Measurements from ENCODE around the gene MAP3K7CL. TPM values are rescaled to one million over a fixed set of nuclear protein-coding genes. Genes with fewer than 3 reads are reported as not detected.

Gene MAP3K7CL
- polyA plus RNA-seq, 4 donors = 3.0 to 6.9 (median 3.6) TPM

DNA sequence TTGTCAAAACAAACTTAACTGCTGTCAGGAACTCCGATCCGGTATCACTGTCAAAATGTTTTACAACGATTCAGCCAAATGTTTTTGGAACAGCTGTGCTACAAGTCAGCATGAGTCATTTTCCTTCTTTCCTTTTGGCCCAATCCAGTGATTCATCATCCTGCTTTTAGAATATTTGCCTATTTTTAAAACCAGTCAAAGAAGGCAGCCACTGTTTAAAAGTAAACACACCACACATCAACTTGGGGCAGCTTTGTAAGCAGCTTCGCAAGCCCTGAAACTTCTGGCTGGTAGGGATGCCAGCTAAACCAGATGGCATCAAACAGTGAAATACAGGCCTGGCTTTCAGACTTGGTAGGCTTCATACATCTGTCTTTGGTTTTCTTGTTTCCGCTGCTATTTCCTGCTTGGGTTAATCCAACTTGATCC is 14.9 kb downstream of the MAP3K7CL start:
- Histone ChIP-seq H3K36me3 (ENCODE audit: control insufficient read depth in 3 of 3, insufficient read depth in 2 of 3, low read depth in 1 of 3, low read length in 3 of 3) (no peaks in the 10 kb centered on the region), H3K27ac (ENCODE audit: low read depth in 1 of 3, low read length in 2 of 3) (peak overlapping the region in 1 of 3 donors; percentile 77), H3K4me3 (ENCODE audit: low read depth in 1 of 3, low read length in 3 of 3) (no peak overlapping the region), H3K9me3 (ENCODE audit: control insufficient read depth in 2 of 2, insufficient read depth in 1 of 2, low read depth in 1 of 2, low read length in 1 of 2) (no peaks in the 10 kb centered on the region), H3K4me1 (ENCODE audit: control insufficient read depth in 3 of 3, insufficient read depth in 2 of 3, low read depth in 1 of 3, low read length in 2 of 3) (peaks cover 0 to 11% (median 0%) of the 10 kb centered on the region in 3 donors), H3K27me3 (ENCODE audit: control insufficient read depth in 3 of 3, insufficient read depth in 3 of 3, low read length in 3 of 3) (no peaks in the 10 kb centered on the region)
- WGBS, 3 donors = 42 to 73% (median 64%) methylated on average over 5 of the region's 5 CpGs
- DNase-seq = peak in 1 of 2 donors; percentile 5
- no peak for FAIRE-seq

DNA sequence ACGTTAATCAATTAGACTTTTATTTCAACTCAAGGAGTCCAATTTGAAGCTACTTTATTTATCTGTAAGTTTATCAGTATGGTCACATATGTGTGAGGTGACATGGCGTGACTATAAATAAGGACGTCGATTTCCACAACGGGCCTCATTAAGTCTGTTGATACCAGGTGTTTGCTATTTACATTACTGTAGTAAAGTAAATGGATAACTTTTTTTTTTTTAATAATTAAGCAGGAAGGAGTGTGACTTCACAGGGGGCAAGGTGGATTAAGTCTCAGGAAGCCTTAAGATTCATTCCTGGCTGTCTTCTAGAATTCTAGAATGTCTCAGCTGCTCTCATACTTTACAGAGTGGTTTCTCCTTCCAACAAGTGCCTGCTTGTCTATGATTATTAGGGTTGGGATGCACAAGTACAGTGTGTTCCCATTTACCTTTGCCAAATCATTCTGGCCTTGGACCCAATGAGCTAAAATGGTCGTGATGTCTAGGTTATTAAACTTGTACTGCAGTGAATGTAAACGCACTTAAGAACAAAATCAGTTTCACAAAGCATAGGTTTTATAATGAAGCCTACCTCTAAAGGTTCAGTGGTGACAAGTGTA is 15.5 kb downstream of the MAP3K7CL start:
- Histone ChIP-seq H3K4me3 (ENCODE audit: low read depth in 1 of 3, low read length in 3 of 3) (no peak overlapping the region), H3K4me1 (ENCODE audit: control insufficient read depth in 3 of 3, insufficient read depth in 2 of 3, low read depth in 1 of 3, low read length in 2 of 3) (peaks cover 0 to 11% (median 0%) of the 10 kb centered on the region in 3 donors), H3K27ac (ENCODE audit: low read depth in 1 of 3, low read length in 2 of 3) (peak overlapping the region in 1 of 3 donors; percentile 45), H3K9me3 (ENCODE audit: control insufficient read depth in 2 of 2, insufficient read depth in 1 of 2, low read depth in 1 of 2, low read length in 1 of 2) (no peaks in the 10 kb centered on the region), H3K36me3 (ENCODE audit: control insufficient read depth in 3 of 3, insufficient read depth in 2 of 3, low read depth in 1 of 3, low read length in 3 of 3) (no peaks in the 10 kb centered on the region), H3K27me3 (ENCODE audit: control insufficient read depth in 3 of 3, insufficient read depth in 3 of 3, low read length in 3 of 3) (no peaks in the 10 kb centered on the region)
- no peak for FAIRE-seq
- WGBS, 3 donors = 13 to 35% (median 33%) methylated on average over 7 of the region's 7 CpGs
- peak in 1 of 2 donors; percentile 47 for DNase-seq

DNA sequence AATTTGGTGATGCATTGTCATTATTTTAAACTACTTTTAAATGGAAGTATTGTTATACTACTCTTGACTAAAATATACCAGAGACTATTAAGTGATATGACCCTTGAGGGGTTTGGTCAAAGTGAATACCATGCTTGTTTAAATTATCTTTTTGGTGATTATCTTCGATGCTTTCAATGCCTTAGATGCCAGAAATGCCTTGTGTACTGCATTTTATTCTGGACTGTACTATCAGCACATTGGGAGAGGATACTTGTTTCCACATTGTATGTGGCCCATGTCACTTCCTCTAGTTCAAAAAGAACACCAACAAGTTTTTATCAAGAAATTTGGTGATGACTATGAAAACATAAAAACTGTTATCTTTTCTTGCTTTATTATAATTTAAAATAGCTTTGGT is 16.3 kb downstream of the MAP3K7CL start:
- Histone ChIP-seq H3K27me3 (ENCODE audit: control insufficient read depth in 3 of 3, insufficient read depth in 3 of 3, low read length in 3 of 3) (no peaks in the 10 kb centered on the region), H3K9me3 (ENCODE audit: control insufficient read depth in 2 of 2, insufficient read depth in 1 of 2, low read depth in 1 of 2, low read length in 1 of 2) (no peaks in the 10 kb centered on the region), H3K36me3 (ENCODE audit: control insufficient read depth in 3 of 3, insufficient read depth in 2 of 3, low read depth in 1 of 3, low read length in 3 of 3) (no peaks in the 10 kb centered on the region), H3K4me1 (ENCODE audit: control insufficient read depth in 3 of 3, insufficient read depth in 2 of 3, low read depth in 1 of 3, low read length in 2 of 3) (peaks cover 0 to 11% (median 0%) of the 10 kb centered on the region in 3 donors), H3K4me3 (ENCODE audit: low read depth in 1 of 3, low read length in 3 of 3) (no peak overlapping the region), H3K27ac (ENCODE audit: low read depth in 1 of 3, low read length in 2 of 3) (no peak overlapping the region)
- FAIRE-seq (no peak), DNase-seq (no peak)
- WGBS, 3 donors = 54 to 69% (median 59%) methylated on average over 1 of the region's 1 CpG

DNA sequence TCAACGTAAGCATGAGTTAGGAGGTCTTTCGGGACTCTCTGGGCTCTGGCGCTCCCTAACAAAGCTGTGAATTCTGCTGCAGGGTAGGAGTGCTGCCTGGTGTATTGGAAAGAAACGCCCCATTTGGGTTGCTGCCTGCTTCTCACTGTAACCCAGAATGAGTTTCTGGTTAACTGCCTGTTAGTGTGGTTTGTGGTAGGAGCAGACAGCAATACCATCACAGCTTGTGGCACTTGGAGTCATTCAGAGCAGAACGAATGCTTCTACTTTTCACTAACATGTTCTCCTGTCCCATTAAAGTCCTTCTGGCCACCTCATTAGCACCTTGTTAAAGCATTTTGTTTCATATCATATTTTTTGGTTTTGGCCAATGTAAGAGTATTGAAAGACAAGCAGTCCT is 18.1 kb downstream of the MAP3K7CL start:
- peaks cover 0 to 11% (median 0%) of the 10 kb centered on the region in 3 donors for H3K4me1 ChIP-seq (ENCODE audit: control insufficient read depth in 3 of 3, insufficient read depth in 2 of 3, low read depth in 1 of 3, low read length in 2 of 3)
- H3K9me3 ChIP-seq (ENCODE audit: control insufficient read depth in 2 of 2, insufficient read depth in 1 of 2, low read depth in 1 of 2, low read length in 1 of 2) = no peaks in the 10 kb centered on the region
- H3K27me3 ChIP-seq (ENCODE audit: control insufficient read depth in 3 of 3, insufficient read depth in 3 of 3, low read length in 3 of 3) = no peaks in the 10 kb centered on the region
- H3K36me3 ChIP-seq (ENCODE audit: control insufficient read depth in 3 of 3, insufficient read depth in 2 of 3, low read depth in 1 of 3, low read length in 3 of 3) = no peaks in the 10 kb centered on the region
- DNase-seq (no peak), FAIRE-seq (no peak)
- no peak overlapping the region for H3K4me3 ChIP-seq (ENCODE audit: low read depth in 1 of 3, low read length in 3 of 3)
- 78 to 94% (median 89%) methylated on average over 5 of the region's 5 CpGs for WGBS, 3 donors
- no peak overlapping the region for H3K27ac ChIP-seq (ENCODE audit: low read depth in 1 of 3, low read length in 2 of 3)

DNA sequence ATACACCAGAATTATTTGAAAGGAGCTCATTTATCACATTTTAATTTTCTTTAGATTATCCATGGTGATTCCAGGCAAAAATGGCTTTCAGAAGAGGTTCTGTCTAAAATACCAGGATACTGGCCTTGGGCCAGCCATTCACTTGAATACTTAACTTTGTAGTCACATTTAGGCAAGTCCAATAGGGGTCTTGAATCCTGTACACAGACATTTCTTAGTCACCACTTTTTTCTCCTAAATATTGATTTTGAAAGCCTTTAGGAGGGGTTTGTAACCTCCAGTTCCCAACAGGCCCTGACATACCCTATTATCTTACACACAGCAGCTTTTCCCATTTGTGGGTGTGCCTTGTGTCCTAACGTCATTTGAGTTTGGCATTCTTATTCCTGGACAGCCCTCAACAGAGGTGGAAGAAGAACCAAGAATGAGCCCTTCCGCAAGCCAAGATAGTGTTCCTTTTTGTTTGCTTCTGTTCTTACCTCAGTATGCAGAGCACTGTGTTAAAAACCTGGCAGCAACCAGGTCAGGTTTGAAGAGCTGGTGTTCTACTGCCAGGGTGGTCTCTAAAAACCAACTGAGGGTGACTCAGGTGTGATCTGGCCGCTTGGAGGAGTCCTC is 19.5 kb downstream of the MAP3K7CL start:
- 81 to 94% (median 86%) methylated on average over 3 of the region's 3 CpGs for WGBS, 3 donors
- H3K9me3 ChIP-seq (ENCODE audit: control insufficient read depth in 2 of 2, insufficient read depth in 1 of 2, low read depth in 1 of 2, low read length in 1 of 2) = no peaks in the 10 kb centered on the region
- H3K27ac ChIP-seq (ENCODE audit: low read depth in 1 of 3, low read length in 2 of 3) = no peak overlapping the region
- no peak overlapping the region for H3K4me3 ChIP-seq (ENCODE audit: low read depth in 1 of 3, low read length in 3 of 3)
- H3K4me1 ChIP-seq (ENCODE audit: control insufficient read depth in 3 of 3, insufficient read depth in 2 of 3, low read depth in 1 of 3, low read length in 2 of 3) = peaks cover 0 to 11% (median 0%) of the 10 kb centered on the region in 3 donors
- no peaks in the 10 kb centered on the region for H3K36me3 ChIP-seq (ENCODE audit: control insufficient read depth in 3 of 3, insufficient read depth in 2 of 3, low read depth in 1 of 3, low read length in 3 of 3)
- no peaks in the 10 kb centered on the region for H3K27me3 ChIP-seq (ENCODE audit: control insufficient read depth in 3 of 3, insufficient read depth in 3 of 3, low read length in 3 of 3)
- DNase-seq (no peak), FAIRE-seq (no peak)

DNA sequence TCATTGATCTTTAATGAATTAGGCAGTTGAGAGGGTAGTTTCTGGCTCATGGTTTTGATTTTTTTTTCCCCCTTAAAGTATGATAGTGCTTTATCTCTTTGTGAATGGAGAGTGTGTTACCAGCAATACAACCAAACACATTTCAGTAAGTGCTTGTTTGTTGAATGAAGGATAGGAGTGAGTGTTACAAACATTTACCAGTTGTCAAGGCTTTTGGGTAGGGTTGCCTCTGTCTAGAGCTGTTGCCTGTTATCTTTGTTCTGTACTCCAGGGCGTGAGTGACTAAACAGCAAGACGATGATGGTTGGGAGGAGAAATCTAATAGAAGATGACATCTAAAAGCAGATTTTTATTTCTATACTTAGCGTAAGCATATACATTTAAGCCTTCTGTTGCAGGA is 21.5 kb downstream of the MAP3K7CL start:
- WGBS, 3 donors = 79 to 93% (median 90%) methylated on average over 3 of the region's 3 CpGs
- Histone ChIP-seq H3K4me1 (ENCODE audit: control insufficient read depth in 3 of 3, insufficient read depth in 2 of 3, low read depth in 1 of 3, low read length in 2 of 3) (no peaks in the 10 kb centered on the region), H3K36me3 (ENCODE audit: control insufficient read depth in 3 of 3, insufficient read depth in 2 of 3, low read depth in 1 of 3, low read length in 3 of 3) (peaks cover 0 to 4% (median 0%) of the 10 kb centered on the region in 3 donors), H3K9me3 (ENCODE audit: control insufficient read depth in 2 of 2, insufficient read depth in 1 of 2, low read depth in 1 of 2, low read length in 1 of 2) (no peaks in the 10 kb centered on the region), H3K27me3 (ENCODE audit: control insufficient read depth in 3 of 3, insufficient read depth in 3 of 3, low read length in 3 of 3) (peaks cover 0 to 3% (median 0%) of the 10 kb centered on the region in 3 donors), H3K4me3 (ENCODE audit: low read depth in 1 of 3, low read length in 3 of 3) (no peak overlapping the region), H3K27ac (ENCODE audit: low read depth in 1 of 3, low read length in 2 of 3) (no peak overlapping the region)
- DNase-seq (no peak), FAIRE-seq (no peak)

DNA sequence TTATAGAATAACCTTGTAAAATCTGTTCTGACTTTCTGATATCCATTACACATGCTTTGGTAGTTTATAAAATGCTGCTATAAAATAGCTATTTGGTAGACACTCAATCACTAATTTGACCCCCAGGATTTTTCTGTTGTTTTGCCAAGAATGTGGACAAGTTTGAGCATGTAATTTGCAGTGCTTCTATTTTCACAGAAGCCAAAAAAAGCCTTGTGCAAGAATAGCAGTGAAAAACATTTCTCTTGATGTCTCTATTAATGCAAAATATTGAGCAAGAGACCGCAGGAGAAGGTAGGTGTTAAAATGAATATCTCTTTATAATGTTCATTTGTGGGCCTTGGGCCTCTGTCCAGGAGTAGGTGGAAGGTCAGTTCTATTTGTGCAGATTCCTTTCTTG is 22.5 kb downstream of the MAP3K7CL start:
- H3K9me3 ChIP-seq (ENCODE audit: control insufficient read depth in 2 of 2, insufficient read depth in 1 of 2, low read depth in 1 of 2, low read length in 1 of 2) = no peaks in the 10 kb centered on the region
- FAIRE-seq (no peak), DNase-seq (no peak)
- H3K27ac ChIP-seq (ENCODE audit: low read depth in 1 of 3, low read length in 2 of 3) = no peak overlapping the region
- H3K4me1 ChIP-seq (ENCODE audit: control insufficient read depth in 3 of 3, insufficient read depth in 2 of 3, low read depth in 1 of 3, low read length in 2 of 3) = no peaks in the 10 kb centered on the region
- H3K4me3 ChIP-seq (ENCODE audit: low read depth in 1 of 3, low read length in 3 of 3) = no peak overlapping the region
- H3K27me3 ChIP-seq (ENCODE audit: control insufficient read depth in 3 of 3, insufficient read depth in 3 of 3, low read length in 3 of 3) = peaks cover 0 to 3% (median 0%) of the 10 kb centered on the region in 3 donors
- peaks cover 0 to 4% (median 0%) of the 10 kb centered on the region in 3 donors for H3K36me3 ChIP-seq (ENCODE audit: control insufficient read depth in 3 of 3, insufficient read depth in 2 of 3, low read depth in 1 of 3, low read length in 3 of 3)
- 89 to 94% (median 90%) methylated on average over 1 of the region's 1 CpG for WGBS, 3 donors

DNA sequence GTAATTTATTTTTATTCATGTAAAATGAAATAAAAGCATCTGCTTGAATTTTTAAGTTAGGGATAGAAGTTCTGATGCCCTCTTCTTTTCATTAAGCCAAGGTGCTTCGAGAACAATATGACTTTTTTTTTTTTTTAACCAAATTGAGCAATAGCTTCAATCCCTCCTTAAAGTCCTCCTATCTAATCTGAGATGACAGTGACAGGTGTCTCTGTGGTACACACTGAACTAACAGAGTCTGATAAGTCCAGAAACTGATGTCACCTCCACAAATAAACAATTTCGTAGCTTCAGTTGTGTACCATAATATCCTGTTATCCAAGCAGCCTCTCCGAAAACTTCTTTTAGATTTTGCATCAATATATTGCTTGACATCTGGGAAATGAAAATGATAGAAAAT is 23.8 kb downstream of the MAP3K7CL start:
- 89 to 90% (median 89%) methylated on average over 3 of the region's 3 CpGs for WGBS, 3 donors

More for the DNA sequence above, 23.8 kb downstream of the MAP3K7CL start:
- no peak overlapping the region for H3K4me3 ChIP-seq (ENCODE audit: low read depth in 1 of 3, low read length in 3 of 3)
- H3K27ac ChIP-seq (ENCODE audit: low read depth in 1 of 3, low read length in 2 of 3) = no peak overlapping the region
- no peaks in the 10 kb centered on the region for H3K4me1 ChIP-seq (ENCODE audit: control insufficient read depth in 3 of 3, insufficient read depth in 2 of 3, low read depth in 1 of 3, low read length in 2 of 3)
- H3K9me3 ChIP-seq (ENCODE audit: control insufficient read depth in 2 of 2, insufficient read depth in 1 of 2, low read depth in 1 of 2, low read length in 1 of 2) = no peaks in the 10 kb centered on the region
- H3K27me3 ChIP-seq (ENCODE audit: control insufficient read depth in 3 of 3, insufficient read depth in 3 of 3, low read length in 3 of 3) = peaks cover 0 to 3% (median 0%) of the 10 kb centered on the region in 3 donors
- DNase-seq (no peak), FAIRE-seq (no peak)
- H3K36me3 ChIP-seq (ENCODE audit: control insufficient read depth in 3 of 3, insufficient read depth in 2 of 3, low read depth in 1 of 3, low read length in 3 of 3) = peaks cover 0 to 4% (median 0%) of the 10 kb centered on the region in 3 donors
